SU-DHL-6 (cell line): ENCODE results near the gene FAU.

Experiments used
- H2AFZ ChIP-seq: fragments of 200-600 bp; sonication (generic); 2 replicates; pipeline ENCODE4 v1.6.1; 2014; ENCODE audit warnings: low read depth, mild to moderate bottlenecking, moderate library complexity, mixed read lengths, antibody characterized with exemption, low read length; ENCODE audit not compliant: severe bottlenecking
- H3F3A ChIP-seq: fragments of 200-600 bp; shearing (Covaris generic); 2 replicates; pipeline ENCODE4 v1.6.0; 2016; ENCODE audit warnings: antibody characterized with exemption, mild to moderate bottlenecking; ENCODE audit not compliant: insufficient read depth
- H3K27ac ChIP-seq: fragments of 200-600 bp; sonication (generic); 2 replicates; pipeline ENCODE4 v1.5.1; 2016; ENCODE audit warnings: low read depth, mild to moderate bottlenecking, low read length, moderate library complexity, mixed read lengths
- H3K27me3 ChIP-seq: fragments of 200-600 bp; sonication (generic), shearing (Covaris generic); 2 replicates; pipeline ENCODE4 v1.6.0; 2014; ENCODE audit warnings: mild to moderate bottlenecking, low read length
- H3K36me3 ChIP-seq: fragments of 200-600 bp; sonication (generic); 2 replicates; pipeline ENCODE4 v1.6.1; 2014; ENCODE audit warnings: mild to moderate bottlenecking, low read length, mixed read lengths
- H3K4me2 ChIP-seq: fragments of 300-600, 200-600 bp; shearing (Covaris generic), sonication (generic); 2 replicates; pipeline ENCODE4 v1.6.0; 2014; ENCODE audit warnings: low read length, low read depth, mild to moderate bottlenecking; ENCODE audit not compliant: poor library complexity, severe bottlenecking
- H3K4me3 ChIP-seq: fragments of 200-600 bp; sonication (generic); 2 replicates; pipeline ENCODE4 v1.5.1; 2014; ENCODE audit warnings: antibody characterized with exemption, low read length, mild to moderate bottlenecking, mixed read lengths; ENCODE audit not compliant: insufficient read depth, poor library complexity, severe bottlenecking
- H3K79me2 ChIP-seq: fragments of 200-600 bp; sonication (generic); 2 replicates; pipeline ENCODE4 v1.6.1; 2014; ENCODE audit warnings: mild to moderate bottlenecking, low read length, moderate library complexity; ENCODE audit not compliant: insufficient read depth
- H3K9ac ChIP-seq: fragments of 200-600 bp; sonication (generic); 2 replicates; pipeline ENCODE4 v1.7.0; 2014; ENCODE audit warnings: mild to moderate bottlenecking, low read length
- H3K9me2 ChIP-seq: fragments of 200-600 bp; sonication (generic); replicated peaks from 2 replicates; pipeline ENCODE4 v1.6.1; 2014; ENCODE audit warnings: low read length; ENCODE audit not compliant: insufficient read depth
- H3K9me3 ChIP-seq: fragments of 200-600 bp; sonication (generic); 2 replicates; pipeline ENCODE4 v1.6.1; 2014; ENCODE audit warnings: low read length, mixed read lengths; ENCODE audit not compliant: insufficient read depth
- H4K20me1 ChIP-seq: fragments of 200-600 bp; sonication (generic); 2 replicates; pipeline ENCODE4 v1.6.1; 2014; ENCODE audit warnings: low read depth, mild to moderate bottlenecking, antibody characterized with exemption, low read length, moderate library complexity, mixed read lengths
- EZH2phosphoT487 ChIP-seq: fragments of 200-600 bp; sonication (generic), shearing (Covaris generic); conservative IDR thresholded peaks from 2 replicates; pipeline ENCODE4 v1.6.1; 2018; ENCODE audit warnings: mild to moderate bottlenecking, antibody characterized with exemption, low read length, moderate library complexity, mixed read lengths
- TF ChIP-seq, protein P1 (sequence below): fragments of 200-600 bp; sonication (generic); IDR thresholded peaks from one replicate; pipeline ENCODE4 v1.5.1; 2017; ENCODE audit warnings: antibody characterized with exemption, mild to moderate bottlenecking, low read length, moderate library complexity; ENCODE audit not compliant: insufficient read depth, poor library complexity, severe bottlenecking

The FAU gene

DNA sequence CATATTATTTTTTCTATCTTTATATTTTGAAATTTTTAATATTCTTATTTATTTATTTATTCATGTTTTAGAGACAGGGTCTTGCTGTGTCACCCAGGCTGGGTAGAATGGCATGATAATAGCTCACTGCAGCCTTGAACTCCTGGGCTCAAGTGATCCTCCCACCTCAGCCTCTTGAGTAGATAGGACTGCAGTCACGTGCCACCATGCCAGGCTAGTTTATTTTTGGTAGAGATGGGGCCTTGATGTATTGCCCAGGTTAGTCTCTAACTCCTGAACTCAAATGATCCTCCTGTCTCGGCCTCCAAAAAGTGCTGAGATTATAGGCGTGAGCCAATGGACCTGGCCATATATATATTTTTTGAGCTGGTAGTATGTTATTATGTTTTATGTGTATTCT lies 45.7 kb upstream of the FAU start:
- Histone ChIP-seq H3K9ac (no peak overlapping the region), H3K79me2 (no peaks in the 10 kb centered on the region), H3K4me2 (no peak overlapping the region), H3K9me3 (no peaks in the 10 kb centered on the region), H3K36me3 (no peaks in the 10 kb centered on the region), H3K4me3 (no peak overlapping the region), H3F3A (no peaks in the 10 kb centered on the region), H3K27me3 (no peaks in the 10 kb centered on the region), H3K27ac (no peak overlapping the region), H2AFZ (no peak overlapping the region), H4K20me1 (no peaks in the 10 kb centered on the region), H3K9me2 (no peaks in the 10 kb centered on the region)
- TF ChIP-seq, protein P1, sequence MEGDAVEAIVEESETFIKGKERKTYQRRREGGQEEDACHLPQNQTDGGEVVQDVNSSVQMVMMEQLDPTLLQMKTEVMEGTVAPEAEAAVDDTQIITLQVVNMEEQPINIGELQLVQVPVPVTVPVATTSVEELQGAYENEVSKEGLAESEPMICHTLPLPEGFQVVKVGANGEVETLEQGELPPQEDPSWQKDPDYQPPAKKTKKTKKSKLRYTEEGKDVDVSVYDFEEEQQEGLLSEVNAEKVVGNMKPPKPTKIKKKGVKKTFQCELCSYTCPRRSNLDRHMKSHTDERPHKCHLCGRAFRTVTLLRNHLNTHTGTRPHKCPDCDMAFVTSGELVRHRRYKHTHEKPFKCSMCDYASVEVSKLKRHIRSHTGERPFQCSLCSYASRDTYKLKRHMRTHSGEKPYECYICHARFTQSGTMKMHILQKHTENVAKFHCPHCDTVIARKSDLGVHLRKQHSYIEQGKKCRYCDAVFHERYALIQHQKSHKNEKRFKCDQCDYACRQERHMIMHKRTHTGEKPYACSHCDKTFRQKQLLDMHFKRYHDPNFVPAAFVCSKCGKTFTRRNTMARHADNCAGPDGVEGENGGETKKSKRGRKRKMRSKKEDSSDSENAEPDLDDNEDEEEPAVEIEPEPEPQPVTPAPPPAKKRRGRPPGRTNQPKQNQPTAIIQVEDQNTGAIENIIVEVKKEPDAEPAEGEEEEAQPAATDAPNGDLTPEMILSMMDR: no peak
- TF ChIP-seq EZH2phosphoT487: no peak

DNA sequence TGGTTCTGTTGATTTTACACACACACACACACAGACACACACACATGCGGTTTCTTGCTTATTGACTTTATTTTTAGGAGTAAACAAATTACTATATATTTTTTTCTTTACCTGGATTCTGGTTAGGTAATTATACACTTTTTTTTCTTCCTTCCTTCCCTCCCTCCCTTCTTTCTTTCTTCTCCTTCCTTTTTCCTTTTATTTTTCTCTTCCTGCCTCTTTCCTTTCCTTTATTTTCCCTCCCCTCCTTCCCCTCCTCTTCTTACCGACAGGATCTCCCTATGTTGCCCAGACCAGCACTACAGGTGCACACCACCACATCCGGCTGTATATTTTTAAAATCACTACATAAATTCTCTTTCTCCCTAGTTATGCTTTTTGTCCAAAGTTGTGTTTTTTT lies 45.0 kb upstream of the FAU start:
- no peak overlapping the region for H3K4me2 ChIP-seq
- TF ChIP-seq, protein P1: no peak
- no peak for TF ChIP-seq EZH2phosphoT487
- no peaks in the 10 kb centered on the region for H3K9me3 ChIP-seq
- H2AFZ ChIP-seq: no peak overlapping the region
- H4K20me1 ChIP-seq: no peaks in the 10 kb centered on the region
- no peaks in the 10 kb centered on the region for H3K9me2 ChIP-seq
- H3K27me3 ChIP-seq: no peaks in the 10 kb centered on the region
- no peak overlapping the region for H3K9ac ChIP-seq
- H3F3A ChIP-seq: no peaks in the 10 kb centered on the region
- H3K79me2 ChIP-seq: no peaks in the 10 kb centered on the region
- H3K36me3 ChIP-seq: no peaks in the 10 kb centered on the region
- no peak overlapping the region for H3K27ac ChIP-seq
- H3K4me3 ChIP-seq: no peak overlapping the region

GRCh38 chr11:65165410-65166317 lies 43.7 kb upstream of the FAU start:
- Histone ChIP-seq H3K79me2 (no peaks in the 10 kb centered on the region), H3K27me3 (no peaks in the 10 kb centered on the region), H3K9ac (no peak overlapping the region), H3F3A (no peaks in the 10 kb centered on the region), H3K4me3 (no peak overlapping the region), H3K9me2 (no peaks in the 10 kb centered on the region), H3K4me2 (no peak overlapping the region), H3K36me3 (no peaks in the 10 kb centered on the region), H4K20me1 (no peaks in the 10 kb centered on the region), H3K9me3 (no peaks in the 10 kb centered on the region), H2AFZ (no peak overlapping the region), H3K27ac (no peak overlapping the region)
- TF ChIP-seq EZH2phosphoT487: no peak
- TF ChIP-seq, protein P1: no peak
